ENCODE measurements around the gene NDST3.
A peak's percentile ranks its signal among the peaks of the same experiment; 100 is the strongest.

Gene NDST3

DNA sequence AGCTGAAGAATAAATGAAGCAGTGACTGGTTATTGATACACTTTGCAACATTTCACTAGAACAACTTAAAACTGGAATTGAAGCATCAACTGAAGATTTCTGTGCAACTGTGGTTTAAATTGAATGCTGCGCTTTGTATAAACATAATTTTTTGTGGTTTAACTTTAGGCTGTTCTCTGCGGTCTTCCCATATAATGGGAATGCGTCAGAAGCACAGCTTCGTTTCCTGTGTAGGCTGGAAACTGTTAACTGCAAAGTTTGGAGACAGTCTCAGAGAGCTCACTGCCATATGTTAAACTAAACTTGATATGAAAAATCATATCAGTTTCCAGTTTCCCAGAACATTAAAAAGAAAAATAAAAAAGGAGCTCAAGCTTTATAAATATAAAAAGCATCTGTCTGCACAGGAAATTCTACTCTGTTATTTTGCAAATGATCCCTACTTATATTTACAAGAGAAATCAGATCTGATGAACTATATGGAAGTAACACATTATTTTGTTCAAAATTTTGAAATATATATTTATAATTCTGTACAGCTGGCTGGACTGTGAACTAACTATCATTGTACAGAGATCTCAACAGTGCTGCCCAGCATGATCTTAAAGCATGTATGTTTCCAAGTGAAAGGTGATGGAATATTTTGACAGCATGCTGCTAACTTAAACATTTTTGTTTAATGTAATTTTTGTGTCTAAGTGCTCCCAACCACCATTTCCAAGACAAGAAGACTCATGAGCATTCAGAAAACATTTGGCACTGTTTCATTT, 139.9 kb downstream of the NDST3 start:
- peak overlapping the region; percentile 3; the same call in 1 of the 2 replicates for H3K4me3 ChIP-seq (ENCODE audit: low read depth, low read length)
- TF ChIP-seq, protein P1, sequence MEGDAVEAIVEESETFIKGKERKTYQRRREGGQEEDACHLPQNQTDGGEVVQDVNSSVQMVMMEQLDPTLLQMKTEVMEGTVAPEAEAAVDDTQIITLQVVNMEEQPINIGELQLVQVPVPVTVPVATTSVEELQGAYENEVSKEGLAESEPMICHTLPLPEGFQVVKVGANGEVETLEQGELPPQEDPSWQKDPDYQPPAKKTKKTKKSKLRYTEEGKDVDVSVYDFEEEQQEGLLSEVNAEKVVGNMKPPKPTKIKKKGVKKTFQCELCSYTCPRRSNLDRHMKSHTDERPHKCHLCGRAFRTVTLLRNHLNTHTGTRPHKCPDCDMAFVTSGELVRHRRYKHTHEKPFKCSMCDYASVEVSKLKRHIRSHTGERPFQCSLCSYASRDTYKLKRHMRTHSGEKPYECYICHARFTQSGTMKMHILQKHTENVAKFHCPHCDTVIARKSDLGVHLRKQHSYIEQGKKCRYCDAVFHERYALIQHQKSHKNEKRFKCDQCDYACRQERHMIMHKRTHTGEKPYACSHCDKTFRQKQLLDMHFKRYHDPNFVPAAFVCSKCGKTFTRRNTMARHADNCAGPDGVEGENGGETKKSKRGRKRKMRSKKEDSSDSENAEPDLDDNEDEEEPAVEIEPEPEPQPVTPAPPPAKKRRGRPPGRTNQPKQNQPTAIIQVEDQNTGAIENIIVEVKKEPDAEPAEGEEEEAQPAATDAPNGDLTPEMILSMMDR (IDR thresholded peaks at IDR 0.05; ENCODE audit: low read depth, low read length) = no peak

DNA sequence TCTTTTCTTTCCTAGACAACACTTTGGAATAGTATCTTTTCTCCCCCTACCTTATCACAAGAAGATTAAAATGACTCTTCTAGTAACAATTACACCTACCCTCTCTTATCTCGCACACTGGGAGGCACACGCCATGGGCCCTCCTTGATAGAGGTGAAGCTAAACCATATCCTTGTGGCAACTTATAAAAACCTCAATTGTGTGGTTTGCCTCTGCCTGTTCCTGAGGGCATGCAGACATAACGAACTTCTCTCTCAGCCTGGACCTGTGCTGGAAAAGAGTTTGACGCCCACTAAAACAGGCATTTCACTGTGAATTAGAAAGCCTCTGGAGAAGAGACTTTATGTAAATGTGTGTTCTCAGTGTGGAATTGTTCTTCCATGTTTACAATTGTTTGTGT, 141.2 kb downstream of the NDST3 start:
- TF ChIP-seq, protein P1 (IDR thresholded peaks at IDR 0.05; ENCODE audit: low read depth, low read length) = no peak
- H3K4me3 ChIP-seq (ENCODE audit: low read depth, low read length) = no peak overlapping the region

DNA sequence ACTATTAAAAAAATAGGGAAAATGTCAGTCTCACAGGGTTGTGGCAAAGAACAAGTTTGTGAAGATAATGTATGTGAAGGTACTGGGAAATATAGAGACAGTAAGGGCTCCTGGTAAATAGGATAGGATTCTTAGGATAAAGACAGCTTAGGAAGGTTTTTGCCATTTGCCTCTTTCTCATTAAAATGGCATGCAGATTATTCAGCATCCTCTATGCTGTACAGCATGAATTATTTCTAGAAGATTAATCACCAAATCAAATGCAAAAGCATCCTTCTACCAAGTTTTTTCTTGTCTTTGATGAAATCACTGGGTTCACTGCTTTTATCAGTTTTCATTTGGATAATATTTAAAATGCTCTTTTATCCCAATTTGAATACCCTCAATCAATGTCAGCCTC, 142.8 kb downstream of the NDST3 start:
- TF ChIP-seq, protein P1 (IDR thresholded peaks at IDR 0.05; ENCODE audit: low read depth, low read length) = no peak
- H3K4me3 ChIP-seq (ENCODE audit: low read depth, low read length) = no peak overlapping the region

DNA sequence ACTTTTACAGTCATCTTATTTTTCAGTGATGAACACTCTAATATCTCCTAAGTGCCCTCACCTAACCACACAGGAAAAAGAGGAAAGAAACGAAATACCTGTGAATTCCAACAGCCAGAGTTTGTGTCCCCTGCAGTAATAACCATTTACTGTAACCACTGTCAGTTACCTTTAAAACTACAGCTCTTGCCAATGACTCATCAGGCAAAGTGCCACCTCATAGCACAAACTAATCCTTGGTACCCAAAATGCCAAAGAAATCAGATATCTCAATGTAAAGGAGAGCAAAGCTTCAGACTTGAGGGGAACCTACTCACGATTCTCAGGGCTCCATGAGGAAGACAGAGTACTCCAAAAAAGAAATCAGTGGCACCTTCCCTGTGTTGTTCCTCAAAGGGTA, 146.5 kb downstream of the NDST3 start:
- no peak overlapping the region for H3K4me3 ChIP-seq (ENCODE audit: low read depth, low read length)
- TF ChIP-seq, protein P1 (IDR thresholded peaks at IDR 0.05; ENCODE audit: low read depth, low read length) = no peak

DNA sequence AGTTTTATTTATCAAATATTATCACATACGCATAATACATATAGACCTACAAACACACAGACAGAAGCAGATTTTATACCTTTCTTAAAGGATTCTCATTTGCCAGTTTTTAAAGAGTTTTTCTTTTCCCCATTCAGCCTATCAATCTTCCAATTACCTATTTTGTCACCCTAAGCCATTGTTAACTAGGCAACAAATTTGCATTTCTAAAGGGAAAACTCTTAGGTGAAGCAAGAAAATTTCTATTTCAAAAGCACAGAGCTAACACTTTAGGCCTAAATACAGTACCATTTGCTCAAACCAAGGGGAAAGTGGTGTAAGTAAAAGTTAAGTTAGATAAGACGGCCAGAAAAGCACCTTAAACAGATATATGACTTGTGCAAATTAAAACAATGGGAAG, 156.6 kb downstream of the NDST3 start:
- TF ChIP-seq, protein P1 (IDR thresholded peaks at IDR 0.05; ENCODE audit: low read depth, low read length) = no peak
- no peak overlapping the region for H3K4me3 ChIP-seq (ENCODE audit: low read depth, low read length)

DNA sequence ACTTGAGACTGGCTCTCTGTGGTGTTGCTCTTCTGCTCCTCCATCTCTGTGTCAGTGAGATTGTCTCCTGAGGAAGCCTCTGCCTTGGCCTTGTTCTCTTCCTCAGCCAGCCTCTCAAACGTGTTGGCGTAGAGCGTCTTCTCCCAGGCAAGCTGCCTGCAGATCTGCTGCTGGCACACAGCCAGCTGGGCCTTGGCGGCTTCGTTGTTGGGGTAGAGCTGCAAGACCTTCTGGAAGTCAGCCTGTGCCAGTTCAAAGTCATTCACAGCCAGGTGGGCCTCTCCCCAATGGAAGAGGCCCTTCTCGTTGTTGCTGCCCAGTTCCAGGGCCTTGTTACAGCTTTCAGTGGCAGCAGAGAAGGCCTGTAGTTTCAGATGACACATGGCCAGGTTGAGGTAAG, 159.1 kb downstream of the NDST3 start:
- no peak overlapping the region for H3K4me3 ChIP-seq (ENCODE audit: low read depth, low read length)
- TF ChIP-seq, protein P1 (IDR thresholded peaks at IDR 0.05; ENCODE audit: low read depth, low read length) = no peak

DNA sequence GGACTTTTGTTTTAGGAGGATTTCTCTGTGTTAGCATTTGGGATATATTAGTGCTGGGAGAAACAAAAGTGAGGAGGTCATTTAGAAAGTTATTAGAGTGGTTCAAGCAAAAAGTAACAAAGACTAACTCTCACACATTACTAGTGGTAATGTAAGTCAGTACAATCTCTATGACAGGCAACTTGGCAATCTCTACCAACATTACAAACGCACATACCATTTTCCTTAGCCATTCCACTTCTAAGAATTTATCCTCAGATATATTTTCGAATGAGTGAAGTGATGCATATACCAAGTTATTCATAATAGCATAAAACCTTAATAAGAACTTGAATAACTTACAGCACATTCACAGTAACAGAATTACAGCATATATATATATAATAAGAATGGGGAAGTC, 172.3 kb downstream of the NDST3 start:
- no peak overlapping the region for H3K4me3 ChIP-seq (ENCODE audit: low read depth, low read length)
- TF ChIP-seq, protein P1 (IDR thresholded peaks at IDR 0.05; ENCODE audit: low read depth, low read length) = no peak

Data from WI38 (cell line).